Activated CD8-positive, alpha-beta memory T cell treated with anti-CD3 and anti-CD28 coated beads, Interleukin-2, amount 50 U/mL, for 4 hours (primary cell): ENCODE results near the gene HACL1.

Experiments used
- DNase-seq: peaks from one replicate; pipeline ENCODE4 v3.0.0-alpha.2; 2020

The HACL1 gene

DNA sequence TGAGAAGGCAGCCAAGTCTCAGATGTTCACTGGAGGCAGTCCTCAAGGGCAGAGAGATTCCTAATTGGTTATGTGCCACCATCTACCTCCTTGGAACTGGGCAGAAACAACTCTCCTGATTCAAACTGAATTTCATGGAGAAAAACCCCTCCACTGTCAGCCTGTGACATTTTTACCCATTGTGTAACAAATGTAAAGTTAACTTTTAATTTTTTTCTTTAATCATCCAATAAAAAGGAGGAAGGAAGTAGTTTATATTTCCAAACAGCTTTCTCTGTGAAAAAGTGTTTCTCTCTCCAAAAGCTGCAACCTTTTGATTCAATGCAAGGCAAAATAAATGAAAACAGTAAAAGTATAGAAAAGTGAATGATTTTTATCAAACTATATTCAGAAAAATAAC is 79.4 kb downstream of the HACL1 start:
- no peak for DNase-seq

DNA sequence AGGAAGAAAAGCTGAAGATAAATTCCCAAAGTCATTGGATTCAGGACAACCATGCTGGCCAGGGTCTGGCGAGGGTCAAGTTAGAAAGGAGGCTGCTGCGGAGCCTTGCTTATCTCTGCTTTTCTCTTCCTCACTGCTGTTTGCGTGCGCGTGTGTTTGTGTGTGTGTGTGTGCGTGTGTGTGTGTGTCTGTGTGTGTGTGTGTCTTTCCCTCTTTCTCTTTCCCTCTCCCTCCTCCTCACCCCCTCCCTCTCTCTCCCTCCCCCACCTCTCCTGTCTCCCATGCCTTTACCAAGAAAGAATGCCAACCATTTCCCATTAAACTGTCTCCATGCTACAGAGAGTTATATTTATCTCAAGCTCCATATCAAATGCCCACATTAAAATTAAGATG is 79.8 kb downstream of the HACL1 start, which contains the start of gene COLQ:
Gene COLQ, minus strand, starts transcription at position 134 of the 393 bp plus-strand sequence. Its CDS starts 81 bp downstream, at position 53.
- DNase-seq: no peak

- no peak for DNase-seq
These were observed 80.4 kb downstream of the HACL1 start for GRCh38 chr3:15520804-15521572.

DNA sequence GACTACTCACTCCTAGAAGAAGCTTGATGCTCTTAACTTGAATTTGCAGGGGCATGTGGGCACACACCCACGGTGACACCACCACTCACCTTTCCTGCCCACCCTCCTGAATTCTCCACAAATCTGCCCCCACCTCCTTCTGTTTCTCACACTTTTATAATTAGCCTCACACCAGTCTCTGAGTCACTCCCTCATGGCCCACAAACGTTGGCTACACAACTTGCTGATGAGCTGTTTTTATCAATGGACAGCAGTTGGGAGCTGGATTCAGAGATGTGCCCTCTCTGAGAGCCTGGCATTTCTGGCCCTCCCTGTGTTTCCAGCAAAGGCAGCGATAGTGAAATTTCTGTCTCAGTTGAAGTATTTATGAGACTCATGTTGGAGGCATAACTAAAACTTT is 81.2 kb downstream of the HACL1 start:
- peak; percentile 19 for DNase-seq

DNA sequence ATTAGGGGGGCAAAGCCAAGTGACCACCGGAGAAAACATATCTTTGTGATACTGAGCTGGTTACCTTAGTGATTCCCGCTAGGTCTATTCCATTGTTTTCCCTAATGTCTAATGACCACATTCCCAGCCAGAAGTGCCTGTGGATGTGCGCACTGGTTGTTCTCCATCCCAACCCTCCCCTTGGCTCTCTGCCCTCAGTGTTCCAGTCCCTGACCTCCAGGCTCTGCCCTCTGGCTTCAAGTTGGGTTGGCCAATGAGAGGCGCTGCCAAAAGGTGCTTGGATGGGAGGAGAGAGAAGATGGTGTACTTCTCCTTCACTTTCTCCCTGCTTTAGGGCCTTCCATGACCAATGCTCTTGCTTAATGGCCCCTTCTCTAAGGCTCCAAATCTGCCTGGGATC is 82.3 kb downstream of the HACL1 start:
- no peak for DNase-seq

GRCh38 chr3:15514663-15515340 is 86.6 kb downstream of the HACL1 start:
- DNase-seq: no peak

DNA sequence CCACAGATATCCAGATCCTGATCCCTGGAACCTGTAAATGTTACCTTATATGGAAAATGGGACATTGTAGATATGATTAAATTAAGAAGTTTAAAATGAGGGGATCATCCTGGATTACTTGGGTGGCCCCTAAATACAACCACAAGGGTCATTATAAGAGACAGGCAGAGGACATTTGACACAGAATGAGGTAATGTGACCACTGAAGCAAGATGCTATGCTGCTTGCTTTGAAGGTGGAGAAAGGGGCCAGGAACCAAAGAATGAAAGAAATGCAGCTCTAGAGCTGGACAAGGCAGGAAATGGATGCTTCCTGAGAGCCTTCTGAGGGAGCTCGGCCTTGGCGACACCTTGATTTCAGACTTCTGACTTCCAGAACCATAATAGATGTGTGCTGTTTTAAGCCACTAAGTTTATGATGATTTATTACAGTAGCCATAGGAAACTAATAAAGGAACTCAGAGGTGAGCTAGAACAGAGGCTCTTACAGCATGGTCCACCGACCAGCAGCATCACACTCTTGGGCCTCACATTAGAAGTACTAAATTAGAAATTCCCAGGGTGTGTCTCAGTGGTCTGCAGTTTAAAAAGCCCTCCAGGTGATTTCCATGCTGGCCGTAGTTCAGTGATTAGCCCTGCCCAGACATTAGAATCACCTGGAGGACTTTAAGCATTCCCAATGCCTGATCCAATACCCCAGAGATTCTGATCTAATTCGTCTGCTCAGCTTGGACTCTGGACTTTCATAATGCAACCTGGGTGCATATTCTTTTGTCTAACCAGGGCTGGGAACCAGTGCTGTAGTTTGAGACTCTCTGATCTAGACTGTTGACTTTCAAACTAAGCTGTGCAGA is 87.3 kb downstream of the HACL1 start:
- DNase-seq: no peak

- no peak for DNase-seq
These were observed 88.3 kb downstream of the HACL1 start for GRCh38 chr3:15513116-15513515.

DNA sequence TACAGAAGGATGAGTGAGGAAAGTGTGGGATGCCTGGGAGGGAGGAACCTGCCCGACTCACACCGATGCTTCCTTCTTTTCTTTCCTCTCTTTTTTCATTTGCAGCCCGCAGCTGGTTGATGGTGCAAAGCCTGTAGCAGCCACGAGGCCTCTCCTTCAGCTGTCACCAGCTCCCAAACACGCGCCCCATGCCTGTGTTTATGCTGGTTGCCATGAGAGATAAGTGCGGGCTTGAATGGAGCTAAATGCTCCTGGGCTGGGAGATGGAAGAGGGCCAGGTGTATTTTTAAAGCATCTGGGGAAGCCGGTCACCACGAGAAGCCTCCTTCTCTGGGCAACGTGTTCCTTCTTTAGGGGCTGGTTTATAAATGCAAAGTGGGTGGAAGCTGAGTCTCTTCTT is 89.2 kb downstream of the HACL1 start:
- DNase-seq: no peak

DNA sequence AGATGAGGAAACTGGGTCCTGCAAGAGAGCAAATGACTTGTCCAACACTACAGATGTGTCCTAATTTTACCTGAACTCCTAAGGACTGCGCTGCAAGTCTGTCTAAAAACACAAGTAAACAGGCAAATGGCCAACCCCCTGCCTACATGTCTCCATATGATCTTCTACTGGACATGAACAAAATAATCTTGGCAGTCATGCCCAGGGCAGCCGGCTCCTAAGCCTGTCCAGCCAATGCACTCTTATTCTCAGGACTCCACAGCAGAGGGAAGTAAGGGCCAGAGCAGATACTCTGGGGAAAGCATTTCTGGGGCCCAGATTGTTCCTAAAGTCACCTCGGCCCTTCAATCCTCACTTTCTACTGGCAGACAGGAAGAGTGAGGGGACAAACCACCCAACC is 90.2 kb downstream of the HACL1 start:
- no peak for DNase-seq
